NCI-H510A treated with DMSO at 0.1 percent for 48 hours (cell line): ENCODE data around the gene CCDC138.
A peak's percentile ranks its signal among the peaks of the same experiment; 100 is the strongest.

Experiments
- DNase-seq: peaks from one replicate; lab custom pipeline; 2025; lab: John Stamatoyannopoulos, UW

Gene CCDC138

DNA sequence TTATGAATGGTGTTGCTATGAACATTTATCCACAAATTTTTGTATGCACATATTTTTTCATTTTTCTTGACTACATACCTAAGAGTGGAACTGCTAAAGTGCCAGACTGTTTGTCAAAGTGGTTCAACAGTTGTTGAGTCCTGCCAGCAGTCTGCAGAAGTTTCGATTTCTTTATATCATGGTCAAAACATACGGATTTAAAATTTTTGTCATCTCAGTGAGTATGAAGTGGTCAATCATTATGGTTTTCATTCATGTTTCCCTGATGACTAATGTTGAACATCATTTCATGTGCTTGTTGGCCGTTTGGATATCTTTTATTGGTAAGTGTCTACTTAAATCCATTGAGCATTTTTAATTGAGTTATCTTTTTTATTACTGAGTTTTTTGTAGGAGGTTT is 39.2 kb downstream of the CCDC138 start:
- no peak for DNase-seq

GRCh38 chr2:108829578-108830310 is 43.2 kb downstream of the CCDC138 start:
- DNase-seq: no peak

- DNase-seq: peak; percentile 54
Observed at GRCh38 chr2:108833219-108833618, 46.6 kb downstream of the CCDC138 start.

GRCh38 chr2:108834620-108835019 is 48.0 kb downstream of the CCDC138 start:
- no peak for DNase-seq

- no peak for DNase-seq
Observed at GRCh38 chr2:108835040-108835439, 48.5 kb downstream of the CCDC138 start.

GRCh38 chr2:108837198-108837597 is 50.6 kb downstream of the CCDC138 start:
- DNase-seq: no peak

DNA sequence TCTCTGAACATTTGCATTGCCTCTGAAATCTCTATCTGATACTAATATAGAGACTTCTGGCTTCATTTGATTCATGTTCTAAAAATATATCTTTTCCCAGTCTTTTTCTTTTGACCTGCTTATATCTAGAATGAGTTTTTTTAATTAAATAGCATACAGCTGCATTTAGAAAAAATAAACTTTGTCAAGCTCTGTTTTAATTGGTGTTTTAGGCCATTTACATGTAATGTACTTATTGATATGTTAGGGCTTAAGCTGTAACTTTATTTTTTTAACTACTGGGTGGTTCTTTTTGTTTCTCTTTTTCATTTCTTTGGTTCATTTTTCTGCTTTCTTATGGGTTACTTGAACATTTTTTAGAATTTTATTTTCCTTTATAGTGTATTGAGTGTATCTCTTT is 54.9 kb downstream of the CCDC138 start:
- no peak for DNase-seq

DNA sequence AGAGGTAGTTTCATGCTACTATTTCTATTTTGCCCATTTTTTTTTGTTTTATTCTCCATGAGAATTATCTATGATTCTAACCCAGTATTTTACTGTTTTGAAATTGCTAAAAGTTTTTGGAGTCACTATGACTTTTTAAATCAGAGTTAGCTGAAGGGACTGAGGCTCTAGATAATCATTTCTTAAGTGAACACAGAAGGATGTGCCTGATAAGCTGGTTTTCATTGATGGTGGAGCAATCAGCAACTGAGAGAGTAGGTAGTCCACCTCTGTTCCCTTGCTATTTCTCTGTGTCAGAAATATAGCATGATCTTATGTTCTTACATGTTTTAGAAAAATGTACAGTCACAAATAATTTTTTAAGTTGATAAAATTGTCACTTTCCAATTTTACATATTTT is 59.4 kb downstream of the CCDC138 start:
- no peak for DNase-seq

- DNase-seq: no peak
Observed at GRCh38 chr2:108847000-108847399, 60.4 kb downstream of the CCDC138 start.

DNA sequence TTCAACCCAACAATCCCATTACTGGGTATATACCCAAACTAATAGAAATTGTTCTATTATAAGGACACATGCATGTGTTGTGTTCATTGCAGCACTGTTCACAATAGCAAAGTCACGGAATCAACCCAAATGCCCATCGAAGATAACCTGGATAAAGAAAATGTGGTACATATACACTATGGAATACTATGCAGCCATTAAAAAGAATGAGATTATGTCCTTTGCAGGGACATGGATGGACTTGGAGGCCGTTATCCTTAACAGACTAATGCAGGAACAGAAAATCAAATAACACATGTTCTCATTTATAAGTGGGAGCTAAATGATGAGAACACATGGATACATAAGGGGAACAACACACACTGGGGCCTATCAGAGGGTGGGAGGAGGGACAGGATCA is 65.8 kb downstream of the CCDC138 start:
- no peak for DNase-seq

DNA sequence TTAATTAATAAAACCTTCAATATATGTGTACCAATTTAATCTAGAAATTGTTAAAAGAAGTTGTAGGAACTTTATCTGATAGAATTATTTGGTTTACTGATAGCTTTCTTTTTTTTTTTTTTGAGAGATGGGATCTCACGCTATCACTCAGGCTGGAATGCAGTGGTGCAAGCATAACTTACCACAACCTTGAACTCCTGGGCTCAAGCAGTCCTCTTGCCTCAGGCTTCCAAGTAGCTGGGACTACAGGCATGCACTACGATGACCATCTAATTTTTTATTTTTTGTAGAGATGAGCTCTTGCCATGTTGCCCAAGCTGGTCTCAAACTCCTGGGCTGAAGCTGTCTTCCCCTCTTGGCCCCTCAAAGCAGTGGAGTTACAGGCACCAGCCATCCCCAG is 66.8 kb downstream of the CCDC138 start:
- DNase-seq: no peak

- DNase-seq: no peak
Observed at GRCh38 chr2:108854484-108854883, 67.9 kb downstream of the CCDC138 start.

DNA sequence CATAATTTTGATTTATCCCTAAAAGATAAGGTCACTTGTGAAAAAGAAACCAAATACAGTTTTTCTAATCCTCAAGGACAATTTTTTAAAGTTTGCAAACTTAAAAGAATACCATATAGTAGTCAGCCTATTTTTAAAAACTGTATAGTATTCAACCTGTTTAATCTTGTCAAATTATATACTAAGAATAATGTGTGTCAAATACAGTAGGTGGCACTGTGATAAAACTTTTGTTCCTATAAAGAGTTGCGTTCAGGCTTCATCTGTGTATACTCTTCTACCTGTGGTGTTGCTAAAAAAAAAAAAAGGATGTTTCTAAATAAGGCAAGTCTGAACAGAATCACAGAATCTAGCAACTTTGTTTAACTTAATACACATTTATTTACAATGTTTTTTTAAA is 68.6 kb downstream of the CCDC138 start:
- DNase-seq: peak; percentile 42

GRCh38 chr2:108858894-108859293 is 72.3 kb downstream of the CCDC138 start:
- no peak for DNase-seq

- no peak for DNase-seq
Observed at GRCh38 chr2:108866041-108866440, 79.5 kb downstream of the CCDC138 start.

DNA sequence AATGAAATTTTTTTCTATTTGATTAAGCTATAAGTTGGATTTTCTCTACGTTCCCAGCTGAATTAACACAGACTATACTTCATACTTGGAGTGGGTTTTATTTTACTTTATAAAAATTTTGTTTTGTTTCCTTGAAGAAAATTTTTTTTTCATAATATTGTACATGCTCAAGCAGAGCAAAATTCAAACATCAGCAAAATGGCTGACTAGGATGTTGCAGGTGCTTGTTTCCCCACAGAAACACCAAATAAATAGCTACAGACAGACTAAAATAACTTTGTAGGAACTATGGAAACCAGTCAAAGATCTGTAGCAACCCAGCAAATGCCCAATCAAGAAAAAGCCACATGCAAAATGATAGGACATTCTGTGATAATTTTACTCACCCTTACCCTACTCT is 82.3 kb downstream of the CCDC138 start:
- DNase-seq: no peak

GRCh38 chr2:108869542-108869941 is 83.0 kb downstream of the CCDC138 start:
- no peak for DNase-seq

GRCh38 chr2:108870069-108870644 is 83.6 kb downstream of the CCDC138 start:
- DNase-seq: no peak

DNA sequence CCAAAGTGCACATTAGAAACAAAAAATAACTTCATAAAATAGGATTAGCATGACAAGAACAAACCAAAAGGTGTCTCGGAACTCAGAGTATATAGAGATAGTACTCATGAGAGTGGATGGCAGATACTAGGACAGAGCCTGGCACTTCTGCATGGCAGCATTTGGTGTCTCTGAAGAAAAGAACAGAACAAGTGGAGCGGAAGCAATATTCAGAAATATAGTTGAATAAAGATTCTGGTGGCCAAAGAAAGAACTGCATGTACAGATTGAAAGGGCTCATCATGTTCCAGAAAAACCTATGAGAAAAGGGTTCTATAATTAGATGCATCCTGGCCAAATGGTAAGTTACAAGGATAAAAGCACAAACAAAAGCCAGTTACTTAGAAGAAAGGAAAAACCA is 90.9 kb downstream of the CCDC138 start:
- no peak for DNase-seq

GRCh38 chr2:108878276-108878675 is 91.7 kb downstream of the CCDC138 start:
- no peak for DNase-seq

GRCh38 chr2:108884619-108885018 is 98.0 kb downstream of the CCDC138 start:
- peak; percentile 73 for DNase-seq

DNA sequence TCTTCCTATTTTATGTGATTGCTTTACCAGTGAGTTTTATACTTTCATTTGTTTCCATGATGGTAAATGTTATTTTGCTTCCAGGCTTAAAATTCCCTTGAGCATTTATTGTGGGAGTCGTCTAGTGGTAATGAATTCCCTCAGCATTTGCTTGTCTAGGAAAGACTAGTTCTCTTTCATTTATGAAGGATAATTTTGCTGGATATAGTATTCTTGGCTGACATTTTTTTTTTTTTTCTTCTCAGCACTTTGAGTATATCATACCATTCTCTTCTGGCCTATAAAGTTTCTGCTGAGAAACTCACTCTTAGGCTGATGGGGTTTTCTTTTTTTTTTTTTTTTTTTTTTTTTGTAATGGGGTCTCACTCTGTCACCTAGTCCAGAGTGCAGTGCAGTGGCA is 103.3 kb downstream of the CCDC138 start:
- no peak for DNase-seq

DNA sequence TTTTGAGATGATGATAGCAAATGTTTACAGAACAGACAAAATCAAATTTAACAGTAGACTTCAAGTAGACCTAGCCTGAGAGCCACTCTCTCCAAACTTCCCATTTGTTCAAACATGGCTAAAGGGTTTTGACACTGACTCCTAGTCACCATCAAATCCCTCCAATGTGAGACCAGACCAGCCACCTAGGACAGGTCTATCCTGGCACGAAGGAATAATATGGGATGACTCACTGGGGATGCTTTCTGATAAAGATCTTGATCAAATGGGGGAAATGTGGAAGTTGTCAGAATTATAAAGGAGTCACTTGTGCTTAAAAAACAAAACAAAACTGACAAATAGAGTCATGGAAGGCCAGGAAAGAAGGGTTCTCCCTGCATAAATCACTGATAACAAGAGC is 106.7 kb downstream of the CCDC138 start:
- no peak for DNase-seq

- DNase-seq: no peak
Observed at GRCh38 chr2:108894766-108895165, 108.2 kb downstream of the CCDC138 start.
